HEK293 (cell line): ENCODE data around the gene ZNF200.

ENCODE experiments used
- CTCF ChIA-PET: fragments of 350-600 bp; formaldehyde crosslinking; extraction: SDS; loops from one replicate; lab custom pipeline; 2021; ENCODE audit warnings: antibody characterized with exemption; lab: Yijun Ruan, JAX
- POLR2A ChIA-PET: fragments of 300-600 bp; formaldehyde crosslinking; extraction: SDS; loops from one replicate; lab custom pipeline; 2020; ENCODE audit warnings: antibody characterized with exemption, inconsistent platforms; lab: Yijun Ruan, JAX
- H3K27ac ChIP-seq: fragments of 200-500 bp; sonication (Bioruptor generic); 2 replicates; pipeline ENCODE4 v1.5.1; 2014; ENCODE audit warnings: low read depth, low read length, control low read depth, inconsistent platforms; ENCODE audit errors: extremely low read depth
- H3K36me3 ChIP-seq, 2 experiments: fragments of 200-500 bp in 1 of 2; sonication (Bioruptor generic) in 1 of 2; 1 replicate in 1 of 2; 2 replicates in 1 of 2; pipeline ENCODE4 v1.5.1; 2014 to 2017; ENCODE audit warnings: inconsistent platforms in 2 of 2, low read length in 2 of 2; ENCODE audit not compliant: control insufficient read depth in 2 of 2, insufficient read depth in 1 of 2
- H3K4me1 ChIP-seq: fragments of 200-500 bp; sonication (Bioruptor generic); 2 replicates; pipeline ENCODE4 v1.5.1; 2014; ENCODE audit warnings: mild to moderate bottlenecking, low read length, inconsistent platforms; ENCODE audit not compliant: control insufficient read depth, insufficient read depth
- H3K4me3 ChIP-seq: 2 replicates; pipeline ENCODE4 v1.5.1; 2011; ENCODE audit warnings: low read depth, mild to moderate bottlenecking, control low read depth, low read length, moderate library complexity
- H3K9me3 ChIP-seq: fragments of 200-500 bp; sonication (Bioruptor generic); 2 replicates; pipeline ENCODE4 v1.5.1; 2014; ENCODE audit warnings: low read depth, low read length, inconsistent platforms; ENCODE audit not compliant: control insufficient read depth, insufficient read depth
- PRDM1 ChIP-seq: fragments of 450-650 bp; formaldehyde crosslinking; IDR thresholded peaks from 2 replicates; pipeline ENCODE4; 2016; ENCODE audit warnings: missing biosample characterization, missing genetic modification characterization
- PRDM2 ChIP-seq: fragments of 450-650 bp; formaldehyde crosslinking; IDR thresholded peaks from 2 replicates; pipeline ENCODE4 v1.5.1; 2016; ENCODE audit warnings: missing biosample characterization, missing genetic modification characterization, borderline replicate concordance
- SALL2 ChIP-seq: fragments of 450-650 bp; formaldehyde crosslinking; IDR thresholded peaks from 2 replicates; pipeline ENCODE4 v1.5.0; 2017; ENCODE audit warnings: missing biosample characterization, mild to moderate bottlenecking, missing genetic modification characterization, borderline replicate concordance
- ZBTB1 ChIP-seq: fragments of 450-650 bp; formaldehyde crosslinking; IDR thresholded peaks from 2 replicates; pipeline ENCODE4 v1.5.1; 2016; ENCODE audit warnings: missing biosample characterization, missing genetic modification characterization
- ZBTB11 ChIP-seq: fragments of 450-650 bp; formaldehyde crosslinking; conservative IDR thresholded peaks from 2 replicates; pipeline ENCODE4 v1.5.1; 2016; ENCODE audit warnings: low read depth, missing biosample characterization, missing genetic modification characterization
- ZBTB20 ChIP-seq: fragments of 450-650 bp; formaldehyde crosslinking; IDR thresholded peaks from 2 replicates; pipeline ENCODE4 v1.5.1; 2016; ENCODE audit warnings: missing biosample characterization, missing genetic modification characterization
- ZIC2 ChIP-seq: fragments of 450-650 bp; formaldehyde crosslinking; IDR thresholded peaks from 2 replicates; pipeline ENCODE4 v1.5.1; 2016; ENCODE audit warnings: missing biosample characterization, missing genetic modification characterization
- ZNF157 ChIP-seq: fragments of 450-650 bp; formaldehyde crosslinking; IDR thresholded peaks from 2 replicates; pipeline ENCODE4 v1.5.1; 2016; ENCODE audit warnings: missing biosample characterization, missing genetic modification characterization
- ZNF274 ChIP-seq, 2 experiments: fragments of 200-500 bp in 1 of 2; fragments of 450-650 bp in 1 of 2; sonication (Bioruptor generic) in 1 of 2; formaldehyde crosslinking in 1 of 2; IDR thresholded peaks; 2 replicates each; pipeline versions ENCODE4 v1.5.1 to v1.6.1; 2014 to 2016; ENCODE audit warnings: borderline replicate concordance in 1 of 2, inconsistent platforms in 1 of 2, low read length in 1 of 2, missing biosample characterization in 1 of 2, missing genetic modification characterization in 1 of 2
- ZNF341 ChIP-seq: fragments of 450-650 bp; formaldehyde crosslinking; IDR thresholded peaks from 2 replicates; pipeline ENCODE4; 2016; ENCODE audit warnings: low read depth, missing biosample characterization, missing genetic modification characterization
- ZNF510 ChIP-seq: fragments of 450-650 bp; formaldehyde crosslinking; IDR thresholded peaks from 2 replicates; pipeline ENCODE4 v1.5.1; 2018; ENCODE audit warnings: mild to moderate bottlenecking, missing genetic modification characterization, missing biosample characterization; ENCODE audit not compliant: insufficient replicate concordance
- ZNF513 ChIP-seq: fragments of 450-650 bp; IDR thresholded peaks from 2 replicates; pipeline ENCODE4 v1.5.1; 2018; ENCODE audit warnings: missing biosample characterization, missing genetic modification characterization
- ZNF624 ChIP-seq: fragments of 450-650 bp; formaldehyde crosslinking; IDR thresholded peaks from 2 replicates; pipeline ENCODE4 v1.5.1; 2017; ENCODE audit warnings: missing biosample characterization, missing genetic modification characterization
- ZNF776 ChIP-seq: fragments of 450-650 bp; formaldehyde crosslinking; IDR thresholded peaks from 2 replicates; pipeline ENCODE4 v1.5.0; 2017; ENCODE audit warnings: missing biosample characterization, missing genetic modification characterization, borderline replicate concordance
- TF ChIP-seq, protein P1 (sequence below): sonication (generic); formaldehyde crosslinking; IDR thresholded peaks from 2 replicates; pipeline ENCODE4 v1.8.1; 2022; ENCODE audit warnings: mild to moderate bottlenecking, moderate library complexity, missing genetic modification reagents
- TF ChIP-seq, protein P2 (sequence below): fragments of 450-650 bp; formaldehyde crosslinking; IDR thresholded peaks from 2 replicates; pipeline ENCODE4 v1.5.1; 2017; ENCODE audit warnings: missing biosample characterization, missing genetic modification characterization
- TF ChIP-seq, protein P3 (sequence below): fragments of 450-650 bp; formaldehyde crosslinking; IDR thresholded peaks from 2 replicates; pipeline ENCODE4 v1.5.1; 2016; ENCODE audit warnings: missing biosample characterization, missing genetic modification characterization

ZNF200 gene

DNA sequence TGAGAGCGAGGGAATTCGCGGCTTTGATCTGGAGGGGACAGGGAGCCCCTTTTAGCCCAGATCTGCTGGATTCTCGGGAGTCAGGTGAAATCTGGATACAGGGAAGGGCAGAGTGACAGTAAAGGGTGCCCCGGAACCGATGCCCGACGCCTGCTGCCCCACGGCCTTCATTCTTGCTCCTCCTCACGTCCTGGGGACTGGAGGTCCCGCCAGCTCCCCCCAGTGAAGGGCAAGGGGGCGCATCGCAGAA, 46.4 kb downstream of the ZNF200 start (continued):
- TF ChIP-seq, protein P1, sequence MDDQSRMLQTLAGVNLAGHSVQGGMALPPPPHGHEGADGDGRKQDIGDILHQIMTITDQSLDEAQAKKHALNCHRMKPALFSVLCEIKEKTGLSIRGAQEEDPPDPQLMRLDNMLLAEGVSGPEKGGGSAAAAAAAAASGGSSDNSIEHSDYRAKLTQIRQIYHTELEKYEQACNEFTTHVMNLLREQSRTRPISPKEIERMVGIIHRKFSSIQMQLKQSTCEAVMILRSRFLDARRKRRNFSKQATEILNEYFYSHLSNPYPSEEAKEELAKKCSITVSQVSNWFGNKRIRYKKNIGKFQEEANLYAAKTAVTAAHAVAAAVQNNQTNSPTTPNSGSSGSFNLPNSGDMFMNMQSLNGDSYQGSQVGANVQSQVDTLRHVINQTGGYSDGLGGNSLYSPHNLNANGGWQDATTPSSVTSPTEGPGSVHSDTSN (CRISPR knock-in tag), result no peak
- TF ChIP-seq PRDM1, result peak; percentile 81
- no peak for TF ChIP-seq ZNF274 (IDR thresholded peaks at IDR 0.05; ENCODE audit: low read length)
- no peak for TF ChIP-seq ZNF274 (tag by site-specific recombination; IDR thresholded peaks at IDR 0.05; ENCODE audit: borderline replicate concordance)
- TF ChIP-seq ZBTB20 (tag by site-specific recombination), result peak; percentile 81

DNA sequence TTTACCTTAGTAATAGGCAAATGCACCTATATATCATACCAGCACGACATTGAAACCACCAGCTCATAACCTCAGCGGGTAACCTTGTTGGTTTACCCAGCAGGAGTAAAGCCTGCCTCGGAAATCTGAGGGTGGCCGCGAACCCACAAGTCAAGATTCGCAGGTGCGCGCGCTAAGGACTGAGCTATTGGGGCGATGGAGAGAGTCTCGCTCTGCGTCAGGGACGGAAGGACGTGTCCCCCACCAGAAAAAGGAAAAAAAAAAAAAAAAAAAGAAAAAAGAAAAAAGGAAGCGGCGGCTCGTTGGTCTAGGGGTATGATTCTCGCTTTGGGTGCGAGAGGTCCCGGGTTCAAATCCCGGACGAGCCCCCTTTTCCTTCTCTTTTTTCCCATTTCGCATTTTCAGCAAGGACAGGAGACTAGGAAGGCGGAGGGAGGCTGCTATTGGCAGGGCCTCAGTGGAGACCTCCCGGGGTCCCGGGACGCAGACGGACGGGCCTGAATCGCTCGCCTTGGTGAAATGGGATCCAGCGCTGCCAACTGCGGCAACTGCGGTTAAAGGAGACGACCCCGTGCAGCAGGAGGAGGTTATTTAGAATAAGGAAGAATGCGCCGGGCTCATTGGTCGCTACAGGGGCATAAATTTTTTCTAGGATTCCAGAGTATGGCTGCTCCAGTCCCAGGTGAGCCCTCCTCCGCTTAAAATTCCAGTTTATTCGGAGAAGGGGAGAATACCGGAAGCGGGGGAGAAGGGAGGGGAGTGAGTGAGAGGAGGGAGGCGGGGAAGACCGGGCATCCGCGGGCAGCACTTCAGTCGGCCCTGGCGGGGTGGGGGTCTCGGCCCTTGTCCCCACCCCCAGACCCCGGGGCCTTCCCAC, 46.9 kb downstream of the ZNF200 start, which contains the start of gene OR1F1:
Gene OR1F1, plus strand, starts transcription at position 407 of the 877 bp plus-strand sequence.
- Histone ChIP-seq H3K9me3 (no peaks in the 10 kb centered on the region), H3K4me1 (no peaks in the 10 kb centered on the region), H3K27ac (peak within 1 kb of the TSS; percentile 74), H3K36me3 (no peaks in the 10 kb centered on the region), H3K4me3 (peak within 1 kb of the TSS; percentile 77)
- ChIA-PET POLR2A (interaction anchor here (0.6 to 2.8 kb wide), 10 partner anchors 11 to 1066 kb away, joined by 3 to 29 read pairs (median 4); partner anchors contain the start of genes NAA60, ZNF174, ZNF597 and ZSCAN32), CTCF (interaction anchor here (0.7 to 1.0 kb wide), 4 partner anchors 16 to 129 kb away, joined by 3 to 5 read pairs (median 4); no protein-coding TSS in a partner anchor)
- TF ChIP-seq ZNF776 (tag by site-specific recombination) (no peak), ZNF624 (tag by site-specific recombination) (no peak), ZIC2 (tag by site-specific recombination) (peak; percentile 87), ZBTB11 (tag by site-specific recombination) (peak; percentile 28; the same call in 1 of the 2 replicates), ZBTB1 (tag by site-specific recombination) (0 out of 2 replicates have a peak, but pooled peaks have one; percentile 62), ZNF513 (tag by site-specific recombination) (no peak), SALL2 (tag by site-specific recombination) (no peak), ZNF341 (tag by site-specific recombination) (peak; percentile 95), ZNF157 (tag by site-specific recombination) (no peak), PRDM2 (no peak), ZNF510 (tag by site-specific recombination) (no peak)
- TF ChIP-seq, protein P2, sequence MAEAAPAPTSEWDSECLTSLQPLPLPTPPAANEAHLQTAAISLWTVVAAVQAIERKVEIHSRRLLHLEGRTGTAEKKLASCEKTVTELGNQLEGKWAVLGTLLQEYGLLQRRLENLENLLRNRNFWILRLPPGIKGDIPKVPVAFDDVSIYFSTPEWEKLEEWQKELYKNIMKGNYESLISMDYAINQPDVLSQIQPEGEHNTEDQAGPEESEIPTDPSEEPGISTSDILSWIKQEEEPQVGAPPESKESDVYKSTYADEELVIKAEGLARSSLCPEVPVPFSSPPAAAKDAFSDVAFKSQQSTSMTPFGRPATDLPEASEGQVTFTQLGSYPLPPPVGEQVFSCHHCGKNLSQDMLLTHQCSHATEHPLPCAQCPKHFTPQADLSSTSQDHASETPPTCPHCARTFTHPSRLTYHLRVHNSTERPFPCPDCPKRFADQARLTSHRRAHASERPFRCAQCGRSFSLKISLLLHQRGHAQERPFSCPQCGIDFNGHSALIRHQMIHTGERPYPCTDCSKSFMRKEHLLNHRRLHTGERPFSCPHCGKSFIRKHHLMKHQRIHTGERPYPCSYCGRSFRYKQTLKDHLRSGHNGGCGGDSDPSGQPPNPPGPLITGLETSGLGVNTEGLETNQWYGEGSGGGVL (tag by site-specific recombination), result peak; percentile 93
- TF ChIP-seq, protein P3, sequence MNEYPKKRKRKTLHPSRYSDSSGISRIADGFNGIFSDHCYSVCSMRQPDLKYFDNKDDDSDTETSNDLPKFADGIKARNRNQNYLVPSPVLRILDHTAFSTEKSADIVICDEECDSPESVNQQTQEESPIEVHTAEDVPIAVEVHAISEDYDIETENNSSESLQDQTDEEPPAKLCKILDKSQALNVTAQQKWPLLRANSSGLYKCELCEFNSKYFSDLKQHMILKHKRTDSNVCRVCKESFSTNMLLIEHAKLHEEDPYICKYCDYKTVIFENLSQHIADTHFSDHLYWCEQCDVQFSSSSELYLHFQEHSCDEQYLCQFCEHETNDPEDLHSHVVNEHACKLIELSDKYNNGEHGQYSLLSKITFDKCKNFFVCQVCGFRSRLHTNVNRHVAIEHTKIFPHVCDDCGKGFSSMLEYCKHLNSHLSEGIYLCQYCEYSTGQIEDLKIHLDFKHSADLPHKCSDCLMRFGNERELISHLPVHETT (tag by site-specific recombination), result peak; percentile 86; the same call in 1 of the 2 replicates
